ENCODE data around the gene ACAA2.

ACAA2 gene

GRCh38 chr18:49813319-49814146, at the start of gene ACAA2:
Gene ACAA2 (minus strand): TSS chr18:49813533. CDS start chr18:49813484, 49 bp downstream.
- Histone ChIP-seq H3K9ac (ENCODE audit: low read length) (peak within 1 kb of the TSS; percentile 82), H3K27ac (ENCODE audit: low read depth, low read length) (peak within 1 kb of the TSS; percentile 94), H3K27me3 (ENCODE audit: control insufficient read depth, insufficient read depth, low read length) (no peaks in the 10 kb centered on the region), H3K4me1 (ENCODE audit: control insufficient read depth, insufficient read depth, low read length) (peaks cover 7% of the 10 kb centered on the region), H3K36me3 (ENCODE audit: control insufficient read depth, insufficient read depth, low read length) (peaks cover 12% of the 10 kb centered on the region), H3K4me3 (ENCODE audit: low read depth, low read length) (peak within 1 kb of the TSS; percentile 80), H3K9me3 (ENCODE audit: control insufficient read depth, insufficient read depth, low read depth, low read length) (peaks cover 25% of the 10 kb centered on the region)

GRCh38 chr18:49862656-49863385, 49.5 kb upstream of the ACAA2 start:
- peaks cover 11% of the 10 kb centered on the region for H3K4me1 ChIP-seq (ENCODE audit: control insufficient read depth, insufficient read depth, low read length)
- H3K9me3 ChIP-seq (ENCODE audit: control insufficient read depth, insufficient read depth, low read depth, low read length) = no peaks in the 10 kb centered on the region
- H3K27me3 ChIP-seq (ENCODE audit: control insufficient read depth, insufficient read depth, low read length) = no peaks in the 10 kb centered on the region
- H3K9ac ChIP-seq (ENCODE audit: low read length) = no peak overlapping the region
- H3K27ac ChIP-seq (ENCODE audit: low read depth, low read length) = no peak overlapping the region
- H3K4me3 ChIP-seq (ENCODE audit: low read depth, low read length) = no peak overlapping the region
- H3K36me3 ChIP-seq (ENCODE audit: control insufficient read depth, insufficient read depth, low read length) = no peaks in the 10 kb centered on the region

- no peaks in the 10 kb centered on the region for H3K27me3 ChIP-seq (ENCODE audit: control insufficient read depth, insufficient read depth, low read length)
- H3K27ac ChIP-seq (ENCODE audit: low read depth, low read length) = no peak overlapping the region
- no peaks in the 10 kb centered on the region for H3K9me3 ChIP-seq (ENCODE audit: control insufficient read depth, insufficient read depth, low read depth, low read length)
- no peak overlapping the region for H3K9ac ChIP-seq (ENCODE audit: low read length)
- no peaks in the 10 kb centered on the region for H3K36me3 ChIP-seq (ENCODE audit: control insufficient read depth, insufficient read depth, low read length)
- H3K4me1 ChIP-seq (ENCODE audit: control insufficient read depth, insufficient read depth, low read length) = peaks cover 11% of the 10 kb centered on the region
- H3K4me3 ChIP-seq (ENCODE audit: low read depth, low read length) = no peak overlapping the region
These were observed 48.3 kb upstream of the ACAA2 start for GRCh38 chr18:49861659-49862058.

GRCh38 chr18:49859725-49860124, 46.4 kb upstream of the ACAA2 start:
- Histone ChIP-seq H3K27me3 (ENCODE audit: control insufficient read depth, insufficient read depth, low read length) (no peaks in the 10 kb centered on the region), H3K9me3 (ENCODE audit: control insufficient read depth, insufficient read depth, low read depth, low read length) (no peaks in the 10 kb centered on the region), H3K36me3 (ENCODE audit: control insufficient read depth, insufficient read depth, low read length) (no peaks in the 10 kb centered on the region), H3K9ac (ENCODE audit: low read length) (no peak overlapping the region), H3K4me3 (ENCODE audit: low read depth, low read length) (no peak overlapping the region), H3K4me1 (ENCODE audit: control insufficient read depth, insufficient read depth, low read length) (peaks cover 11% of the 10 kb centered on the region), H3K27ac (ENCODE audit: low read depth, low read length) (no peak overlapping the region)

DNA sequence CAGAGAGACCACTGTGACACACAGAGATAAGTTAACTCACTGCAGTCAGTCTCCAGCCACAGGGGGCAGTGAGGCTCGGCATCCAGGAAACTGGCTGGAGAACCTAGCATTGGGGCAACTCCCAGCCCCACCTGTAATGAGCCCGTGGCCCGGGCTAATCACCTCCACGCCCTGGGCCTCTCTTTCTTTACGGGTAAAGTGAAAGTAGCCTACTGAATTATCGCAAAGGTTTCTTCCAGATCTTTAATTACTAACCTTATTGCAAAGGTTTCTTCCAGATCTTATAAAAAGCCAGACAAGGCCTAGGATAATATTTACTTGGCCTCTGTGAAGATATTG, 45.7 kb upstream of the ACAA2 start:
- Histone ChIP-seq H3K27ac (ENCODE audit: low read depth, low read length) (no peak overlapping the region), H3K27me3 (ENCODE audit: control insufficient read depth, insufficient read depth, low read length) (no peaks in the 10 kb centered on the region), H3K36me3 (ENCODE audit: control insufficient read depth, insufficient read depth, low read length) (no peaks in the 10 kb centered on the region), H3K9me3 (ENCODE audit: control insufficient read depth, insufficient read depth, low read depth, low read length) (no peaks in the 10 kb centered on the region), H3K9ac (ENCODE audit: low read length) (no peak overlapping the region), H3K4me3 (ENCODE audit: low read depth, low read length) (no peak overlapping the region), H3K4me1 (ENCODE audit: control insufficient read depth, insufficient read depth, low read length) (peaks cover 11% of the 10 kb centered on the region)

GRCh38 chr18:49858309-49859020, 45.1 kb upstream of the ACAA2 start:
- H3K27ac ChIP-seq (ENCODE audit: low read depth, low read length) = peak overlapping the region; percentile 12; the same call in 1 of the 2 replicates
- H3K9me3 ChIP-seq (ENCODE audit: control insufficient read depth, insufficient read depth, low read depth, low read length) = no peaks in the 10 kb centered on the region
- H3K4me3 ChIP-seq (ENCODE audit: low read depth, low read length) = no peak overlapping the region
- H3K27me3 ChIP-seq (ENCODE audit: control insufficient read depth, insufficient read depth, low read length) = no peaks in the 10 kb centered on the region
- H3K9ac ChIP-seq (ENCODE audit: low read length) = peak overlapping the region; percentile 26
- H3K4me1 ChIP-seq (ENCODE audit: control insufficient read depth, insufficient read depth, low read length) = peaks cover 11% of the 10 kb centered on the region
- H3K36me3 ChIP-seq (ENCODE audit: control insufficient read depth, insufficient read depth, low read length) = no peaks in the 10 kb centered on the region

DNA sequence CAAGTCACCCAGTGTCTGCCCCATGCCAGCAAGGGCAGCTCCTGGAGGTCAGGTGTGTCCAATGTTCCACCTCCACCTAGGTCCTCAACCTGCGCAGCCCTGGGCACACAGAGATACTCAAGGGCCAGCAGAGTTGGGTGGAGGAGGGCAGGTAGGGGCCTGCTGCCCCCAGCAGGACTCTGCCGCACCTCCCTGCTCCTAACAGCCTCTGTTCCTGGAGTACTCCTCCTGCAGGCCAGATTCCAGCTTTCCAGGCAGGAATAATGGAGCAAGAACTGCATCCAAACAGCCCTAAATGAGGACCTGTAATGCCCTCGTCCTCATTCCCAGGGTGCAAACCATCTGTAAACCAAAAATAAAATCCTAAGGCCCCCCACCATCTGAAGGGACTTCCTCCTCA, 44.4 kb upstream of the ACAA2 start:
- Histone ChIP-seq H3K36me3 (ENCODE audit: control insufficient read depth, insufficient read depth, low read length) (no peaks in the 10 kb centered on the region), H3K4me1 (ENCODE audit: control insufficient read depth, insufficient read depth, low read length) (peaks cover 11% of the 10 kb centered on the region), H3K27me3 (ENCODE audit: control insufficient read depth, insufficient read depth, low read length) (no peaks in the 10 kb centered on the region), H3K9me3 (ENCODE audit: control insufficient read depth, insufficient read depth, low read depth, low read length) (no peaks in the 10 kb centered on the region), H3K9ac (ENCODE audit: low read length) (no peak overlapping the region), H3K4me3 (ENCODE audit: low read depth, low read length) (no peak overlapping the region), H3K27ac (ENCODE audit: low read depth, low read length) (no peak overlapping the region)

DNA sequence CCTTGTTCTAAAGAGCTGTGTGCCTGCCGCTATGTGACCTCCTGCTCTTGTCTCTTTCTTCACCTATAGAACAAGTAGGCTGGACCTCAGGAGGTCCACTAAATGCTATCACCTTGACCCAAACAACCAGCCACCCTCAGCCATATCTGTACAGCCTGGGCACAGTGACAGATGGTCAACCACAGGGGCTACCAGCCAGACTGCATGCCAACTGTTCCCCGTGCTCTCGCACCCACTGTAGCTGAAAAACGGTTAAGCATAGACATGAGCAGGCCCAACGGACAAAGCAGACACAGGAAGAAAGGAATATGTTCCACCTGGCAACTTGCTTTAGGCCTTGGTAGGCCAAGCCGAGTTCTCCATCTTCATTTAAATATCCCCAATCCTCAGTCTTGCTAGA, 43.2 kb upstream of the ACAA2 start:
- no peaks in the 10 kb centered on the region for H3K36me3 ChIP-seq (ENCODE audit: control insufficient read depth, insufficient read depth, low read length)
- no peak overlapping the region for H3K4me3 ChIP-seq (ENCODE audit: low read depth, low read length)
- no peaks in the 10 kb centered on the region for H3K27me3 ChIP-seq (ENCODE audit: control insufficient read depth, insufficient read depth, low read length)
- H3K9ac ChIP-seq (ENCODE audit: low read length) = no peak overlapping the region
- H3K9me3 ChIP-seq (ENCODE audit: control insufficient read depth, insufficient read depth, low read depth, low read length) = no peaks in the 10 kb centered on the region
- H3K27ac ChIP-seq (ENCODE audit: low read depth, low read length) = no peak overlapping the region
- H3K4me1 ChIP-seq (ENCODE audit: control insufficient read depth, insufficient read depth, low read length) = peaks cover 8% of the 10 kb centered on the region

DNA sequence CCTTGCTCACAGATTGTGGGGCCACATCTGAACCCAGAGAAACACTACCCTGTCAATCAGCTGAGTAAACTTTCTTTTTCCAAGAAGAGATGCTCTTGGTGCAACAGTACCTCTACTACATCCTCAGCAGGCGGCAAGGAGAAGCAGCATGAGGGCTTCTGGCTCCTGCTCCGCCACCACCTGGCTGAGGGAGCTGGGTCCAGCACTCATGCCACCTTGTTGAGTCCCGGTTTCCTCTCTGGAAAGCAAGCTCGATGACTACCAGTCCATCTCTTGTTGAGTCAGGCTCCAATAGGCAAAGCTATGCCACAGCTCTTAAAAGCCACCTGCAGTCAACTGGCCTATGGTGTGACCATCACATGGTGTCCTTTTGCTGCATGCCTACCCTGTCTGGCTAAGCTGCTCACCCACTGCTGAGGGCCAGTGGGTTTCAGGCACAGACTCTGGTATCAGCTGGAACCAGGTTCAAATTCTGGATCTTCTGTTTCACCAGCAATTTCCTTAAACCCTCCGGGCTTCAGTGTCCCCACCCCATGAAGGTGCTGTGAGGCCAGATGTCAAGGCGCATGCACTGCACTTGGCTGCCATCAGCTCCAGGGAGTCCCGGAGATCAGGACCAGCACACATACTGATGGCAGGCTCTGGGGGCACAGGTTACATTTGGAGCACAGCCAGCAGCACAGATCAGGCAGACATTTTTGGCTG, 42.5 kb upstream of the ACAA2 start:
- Histone ChIP-seq H3K4me1 (ENCODE audit: control insufficient read depth, insufficient read depth, low read length) (peaks cover 8% of the 10 kb centered on the region), H3K36me3 (ENCODE audit: control insufficient read depth, insufficient read depth, low read length) (no peaks in the 10 kb centered on the region), H3K27me3 (ENCODE audit: control insufficient read depth, insufficient read depth, low read length) (no peaks in the 10 kb centered on the region), H3K27ac (ENCODE audit: low read depth, low read length) (no peak overlapping the region), H3K9ac (ENCODE audit: low read length) (no peak overlapping the region), H3K9me3 (ENCODE audit: control insufficient read depth, insufficient read depth, low read depth, low read length) (no peaks in the 10 kb centered on the region), H3K4me3 (ENCODE audit: low read depth, low read length) (no peak overlapping the region)

DNA sequence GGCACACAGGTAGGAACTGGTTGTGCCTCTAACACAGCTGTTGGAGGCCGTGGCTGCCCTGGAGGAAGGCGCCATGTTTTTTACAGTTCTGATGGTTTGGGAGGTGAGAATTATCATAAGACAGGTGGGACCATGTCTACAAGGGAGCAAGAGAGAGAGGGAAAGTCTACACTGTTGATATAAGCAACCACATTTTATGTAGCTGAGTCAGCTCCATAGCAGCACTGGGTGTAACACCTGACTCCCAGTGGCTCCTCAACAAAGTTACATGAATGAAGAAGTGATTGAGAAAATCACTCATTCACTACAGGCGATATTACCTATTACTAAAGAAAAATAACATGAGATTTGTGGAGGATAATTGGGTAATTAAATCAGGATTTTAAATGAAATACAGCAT, 41.3 kb upstream of the ACAA2 start:
- H3K4me1 ChIP-seq (ENCODE audit: control insufficient read depth, insufficient read depth, low read length) = peaks cover 15% of the 10 kb centered on the region
- H3K27me3 ChIP-seq (ENCODE audit: control insufficient read depth, insufficient read depth, low read length) = no peaks in the 10 kb centered on the region
- H3K36me3 ChIP-seq (ENCODE audit: control insufficient read depth, insufficient read depth, low read length) = no peaks in the 10 kb centered on the region
- H3K9ac ChIP-seq (ENCODE audit: low read length) = no peak overlapping the region
- no peak overlapping the region for H3K4me3 ChIP-seq (ENCODE audit: low read depth, low read length)
- H3K9me3 ChIP-seq (ENCODE audit: control insufficient read depth, insufficient read depth, low read depth, low read length) = no peaks in the 10 kb centered on the region
- H3K27ac ChIP-seq (ENCODE audit: low read depth, low read length) = no peak overlapping the region

Measured in HUES6 (cell line).